Measurements from ENCODE around the gene LGALS7B.
"Not testable (repeated sequence)": the region's sequence is repeated elsewhere in the genome, so short reads cannot be mapped to it uniquely, and the experiment has no call there.

Gene LGALS7B

GRCh38 chr19:38788478-38789243 is at the start of gene LGALS7B:
TSS of gene LGALS7B (plus strand) at chr19:38789200. CDS start at chr19:38789227, 27 bp downstream.
- DNase-seq: no peak

GRCh38 chr19:38739440-38740256 is 49.4 kb upstream of the LGALS7B start:
- DNase-seq: no peak

- DNase-seq: no peak
Measured at GRCh38 chr19:38740257-38740592, 48.8 kb upstream of the LGALS7B start.

DNA sequence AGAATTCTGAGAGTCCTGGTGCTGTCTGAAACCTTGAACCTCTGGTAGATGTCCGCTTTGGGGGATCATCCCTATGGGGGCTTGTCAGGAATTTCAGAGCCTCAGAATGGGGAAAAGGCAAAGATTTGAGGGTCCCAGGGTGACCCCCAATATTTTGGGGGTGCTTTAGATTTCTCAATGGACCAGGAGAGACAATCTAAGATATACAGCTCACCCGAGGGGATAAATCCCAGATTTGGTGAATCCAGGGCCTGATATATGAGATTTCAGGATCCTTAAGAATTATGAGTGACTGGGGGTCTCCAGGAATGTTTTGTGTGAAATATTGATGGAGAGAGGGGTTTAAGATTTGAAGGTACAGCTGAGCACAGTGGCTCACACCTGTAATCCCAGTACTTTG is 48.1 kb upstream of the LGALS7B start:
- DNase-seq: no peak

DNA sequence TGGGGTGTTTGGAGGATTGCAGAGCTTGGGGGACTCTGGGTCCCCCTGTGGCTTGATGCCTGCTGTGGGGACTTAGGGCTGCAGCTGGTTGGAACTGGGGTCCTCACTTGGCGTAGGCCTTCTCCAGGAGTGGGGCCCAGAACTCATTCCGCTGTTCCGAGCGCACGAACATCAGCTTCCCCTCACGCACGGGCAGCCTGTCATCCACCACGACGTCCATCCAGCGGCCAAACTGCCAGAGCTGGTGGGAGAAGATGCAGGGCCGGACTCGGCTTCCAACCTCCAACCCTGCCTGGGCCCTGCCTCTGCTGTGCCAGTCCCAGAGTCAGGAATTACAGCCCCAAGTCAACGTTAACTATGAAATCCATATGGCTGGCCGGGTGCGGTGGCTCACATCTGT is 47.3 kb upstream of the LGALS7B start:
- no peak for DNase-seq

GRCh38 chr19:38742296-38742695 is 46.7 kb upstream of the LGALS7B start:
- DNase-seq: no peak

DNA sequence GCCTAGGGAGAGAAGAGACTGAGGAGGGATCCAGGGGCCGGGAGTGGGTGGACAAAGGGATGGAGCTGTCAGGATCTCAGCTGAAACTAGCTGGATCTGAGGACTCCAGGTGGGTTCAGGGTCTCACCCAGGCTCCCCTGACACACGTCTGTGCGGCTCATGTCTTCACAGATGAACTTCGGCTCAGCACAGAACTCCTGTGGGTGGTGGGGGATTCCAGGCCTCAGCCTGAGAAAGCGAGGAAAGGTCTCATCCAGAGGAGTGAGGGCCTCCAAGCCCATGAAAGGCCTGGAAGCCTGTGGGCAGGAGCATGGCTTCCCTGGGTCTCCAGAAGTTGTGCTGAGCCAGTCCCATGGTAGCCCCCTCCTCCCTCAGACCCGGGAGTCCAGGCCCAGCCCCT is 46.1 kb upstream of the LGALS7B start:
- no peak for DNase-seq

GRCh38 chr19:38743394-38744297 is 45.4 kb upstream of the LGALS7B start:
- DNase-seq: no peak

- no peak for DNase-seq
Measured at GRCh38 chr19:38744298-38744681, 44.7 kb upstream of the LGALS7B start, which contains the start of gene CAPN12. TSS of gene CAPN12 (minus strand) at chr19:38744474. CDS start at chr19:38744165, 309 bp downstream.

DNA sequence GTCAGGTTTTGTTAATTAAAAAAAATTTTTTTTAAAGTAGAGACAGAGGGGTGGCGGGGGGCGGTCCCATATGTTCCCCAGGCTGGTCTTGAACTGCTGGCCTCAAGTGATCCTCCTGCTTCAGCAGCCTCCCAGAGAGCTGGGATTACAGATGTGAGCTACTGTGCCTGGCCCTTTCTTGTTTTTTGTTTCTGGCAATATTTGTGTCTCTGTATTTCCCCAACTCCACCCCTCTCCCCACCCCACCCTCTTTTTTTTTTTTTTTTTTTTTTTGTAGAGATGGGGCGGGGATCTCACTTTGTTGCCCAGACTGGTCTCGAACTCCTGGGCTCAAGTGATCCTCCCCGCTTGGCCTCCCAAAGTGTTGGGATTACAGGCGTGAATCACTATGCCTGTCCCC is 44.1 kb upstream of the LGALS7B start:
- DNase-seq: no peak

- DNase-seq: no peak
Measured at GRCh38 chr19:38745316-38745715, 43.7 kb upstream of the LGALS7B start.

GRCh38 chr19:38753783-38754182 is 35.2 kb upstream of the LGALS7B start:
- not testable (repeated sequence) for DNase-seq

DNA sequence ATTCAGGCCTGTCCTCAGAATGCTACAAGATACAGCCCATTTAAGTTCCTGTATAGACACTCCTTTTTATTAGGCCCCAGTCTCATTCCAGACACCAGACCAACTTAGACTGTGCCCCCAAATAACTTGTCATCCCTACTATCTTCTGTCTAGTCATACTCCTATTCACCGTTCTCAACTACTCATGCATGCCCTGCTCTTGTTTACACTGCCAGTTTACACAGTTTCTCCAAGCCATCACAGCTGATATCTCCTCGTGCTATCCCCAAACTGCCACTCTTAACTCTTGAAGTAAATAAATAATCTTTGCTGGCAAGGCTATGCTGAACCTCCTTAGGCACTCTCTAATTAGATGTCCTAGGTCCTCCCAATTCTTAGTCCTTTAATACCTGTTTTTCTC is 34.8 kb upstream of the LGALS7B start:
- DNase-seq: not testable (repeated sequence)

GRCh38 chr19:38759590-38760003 is 29.4 kb upstream of the LGALS7B start:
- DNase-seq: no peak

DNA sequence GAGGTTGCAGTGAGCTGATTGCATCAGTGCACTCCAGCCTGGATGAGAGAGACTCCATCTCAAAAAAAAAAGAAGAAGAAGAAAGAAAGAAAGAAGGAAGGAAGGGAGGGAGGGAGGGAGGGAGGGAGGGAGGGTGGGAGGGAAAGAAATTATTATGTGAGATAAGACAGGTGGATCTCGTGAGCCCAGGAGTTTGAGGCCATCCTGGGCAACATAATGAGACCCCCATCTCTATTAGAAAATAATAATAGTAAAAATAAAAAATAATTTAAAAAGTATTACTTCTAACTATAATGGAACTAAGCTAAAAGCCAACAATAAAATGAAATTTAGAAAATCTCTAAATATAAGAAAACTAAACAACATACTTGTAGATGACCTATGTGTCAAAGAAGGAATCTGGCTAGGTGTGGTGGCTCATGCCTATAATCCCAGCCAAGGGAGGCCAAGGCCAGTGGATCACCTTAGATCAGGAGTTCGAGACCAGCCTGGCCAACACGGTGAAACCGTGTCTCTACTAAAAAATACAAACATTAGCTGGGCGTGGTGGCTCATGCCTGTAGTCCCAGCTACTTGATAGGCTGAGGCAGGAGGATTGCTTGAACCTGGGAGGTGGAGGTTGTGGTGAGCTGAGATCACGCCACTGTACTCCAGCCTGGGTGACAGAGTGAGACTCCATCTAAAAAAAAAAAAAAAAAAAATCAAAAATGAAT is 28.0 kb upstream of the LGALS7B start:
- DNase-seq: not testable (repeated sequence)

- not testable (repeated sequence) for DNase-seq
Measured at GRCh38 chr19:38761884-38762389, 27.1 kb upstream of the LGALS7B start.

DNA sequence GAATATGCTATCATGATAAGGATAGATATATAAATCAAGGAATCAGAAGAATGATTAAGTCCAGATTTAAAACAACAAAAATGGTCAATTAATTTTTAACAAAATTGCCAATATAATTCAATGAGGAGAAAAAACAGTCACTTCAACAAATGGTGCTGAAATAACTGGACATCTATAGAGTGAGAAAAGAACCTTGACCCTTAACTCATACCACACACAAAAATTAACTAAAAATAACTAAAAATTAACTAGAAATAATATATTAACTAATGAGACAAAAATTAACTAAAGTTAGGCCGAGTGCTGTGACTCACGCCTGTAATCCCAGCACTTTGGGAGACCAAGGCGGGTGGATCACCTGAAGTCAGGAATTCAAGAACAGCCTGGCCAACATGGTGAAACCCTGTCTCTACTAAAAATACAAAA is 25.2 kb upstream of the LGALS7B start:
- no peak for DNase-seq

DNA sequence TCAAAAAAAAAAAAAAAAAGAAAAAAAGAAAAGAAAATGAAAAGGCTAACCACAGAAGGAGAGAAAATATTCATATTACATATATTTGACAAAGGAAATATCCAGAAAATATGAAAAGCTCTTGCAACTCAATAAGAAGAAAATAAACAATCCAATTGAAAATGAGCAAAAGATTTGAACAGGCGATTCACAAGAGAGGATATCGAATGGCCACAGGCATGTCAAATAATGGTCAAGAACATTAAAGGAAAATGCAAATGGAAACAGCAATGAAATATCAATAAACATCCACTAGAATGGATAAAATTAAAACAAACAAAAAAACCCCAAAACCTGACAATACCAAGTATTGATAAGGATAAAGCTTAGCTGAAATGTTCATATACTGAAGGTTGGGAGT is 23.8 kb upstream of the LGALS7B start:
- DNase-seq: no peak

DNA sequence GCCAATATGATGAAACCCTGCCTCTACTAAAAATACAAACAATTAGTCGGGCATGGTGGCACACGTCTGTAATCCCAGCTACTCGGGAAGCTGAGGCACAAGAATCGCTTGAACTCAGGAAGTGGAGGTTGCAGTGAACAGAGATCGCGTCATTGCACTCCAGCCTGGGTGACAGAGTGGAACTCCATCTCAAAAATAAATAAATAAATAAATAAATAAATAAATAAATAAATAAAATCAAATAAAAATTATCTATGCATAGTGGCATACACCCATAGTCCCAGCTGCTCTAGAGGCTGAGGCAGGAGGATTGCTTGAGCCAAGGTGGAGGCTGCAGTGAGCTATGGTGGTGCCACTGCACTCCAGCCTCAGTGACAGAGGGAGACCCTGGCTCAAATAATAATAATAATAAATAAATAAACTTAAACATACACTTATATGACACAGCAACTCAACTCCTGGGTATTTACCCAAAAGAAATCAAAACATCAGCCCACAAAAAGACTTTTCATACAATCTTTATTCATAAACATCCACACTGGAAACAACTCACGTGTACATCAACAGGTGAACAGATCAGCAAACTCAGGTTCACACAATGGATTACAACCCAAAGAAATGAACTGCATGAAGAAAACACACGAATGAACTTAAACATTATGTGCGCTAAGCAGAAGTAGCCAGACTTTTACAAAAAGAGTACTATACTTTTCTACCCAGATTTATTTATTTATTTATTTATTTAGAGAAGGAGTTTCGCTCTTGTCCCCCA is 22.5 kb upstream of the LGALS7B start:
- no peak for DNase-seq

DNA sequence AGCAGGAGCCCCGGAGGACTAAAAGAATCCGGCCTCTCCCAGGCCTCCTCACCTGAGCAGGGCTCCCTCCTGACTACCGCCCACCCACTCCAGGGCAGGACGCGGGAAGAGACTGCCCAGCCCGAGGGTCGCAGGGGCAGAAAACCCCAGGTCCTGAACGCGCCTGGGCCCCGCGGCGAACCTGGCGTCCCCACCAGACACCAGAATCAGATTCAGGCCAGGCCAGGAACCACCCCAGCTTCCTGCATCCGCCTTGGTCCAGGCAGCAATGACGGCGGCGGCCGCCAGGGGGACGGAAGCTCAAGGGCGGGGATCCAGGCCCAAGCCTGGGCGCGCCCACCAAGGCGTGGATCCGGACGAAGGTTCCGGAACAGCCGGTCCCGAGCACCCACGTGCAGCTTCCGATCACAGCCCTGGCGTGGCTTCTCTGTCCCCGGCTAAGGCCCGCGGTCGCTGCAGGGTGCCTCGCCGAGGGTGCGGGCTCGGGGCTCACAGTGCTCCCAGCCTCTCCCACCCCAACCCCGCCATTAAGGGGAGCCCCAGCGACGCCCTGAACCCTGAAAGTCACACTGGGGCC is 19.3 kb upstream of the LGALS7B start:
- DNase-seq: peak; percentile 88 to 89
